ENCODE measurements around the gene SEMA5B. TPM values are rescaled to one million over a fixed set of nuclear protein-coding genes. Genes with fewer than 3 reads are reported as not detected.

The SEMA5B gene
- polyA plus RNA-seq, 1 donor from 2014 or later = 7.0 TPM

DNA sequence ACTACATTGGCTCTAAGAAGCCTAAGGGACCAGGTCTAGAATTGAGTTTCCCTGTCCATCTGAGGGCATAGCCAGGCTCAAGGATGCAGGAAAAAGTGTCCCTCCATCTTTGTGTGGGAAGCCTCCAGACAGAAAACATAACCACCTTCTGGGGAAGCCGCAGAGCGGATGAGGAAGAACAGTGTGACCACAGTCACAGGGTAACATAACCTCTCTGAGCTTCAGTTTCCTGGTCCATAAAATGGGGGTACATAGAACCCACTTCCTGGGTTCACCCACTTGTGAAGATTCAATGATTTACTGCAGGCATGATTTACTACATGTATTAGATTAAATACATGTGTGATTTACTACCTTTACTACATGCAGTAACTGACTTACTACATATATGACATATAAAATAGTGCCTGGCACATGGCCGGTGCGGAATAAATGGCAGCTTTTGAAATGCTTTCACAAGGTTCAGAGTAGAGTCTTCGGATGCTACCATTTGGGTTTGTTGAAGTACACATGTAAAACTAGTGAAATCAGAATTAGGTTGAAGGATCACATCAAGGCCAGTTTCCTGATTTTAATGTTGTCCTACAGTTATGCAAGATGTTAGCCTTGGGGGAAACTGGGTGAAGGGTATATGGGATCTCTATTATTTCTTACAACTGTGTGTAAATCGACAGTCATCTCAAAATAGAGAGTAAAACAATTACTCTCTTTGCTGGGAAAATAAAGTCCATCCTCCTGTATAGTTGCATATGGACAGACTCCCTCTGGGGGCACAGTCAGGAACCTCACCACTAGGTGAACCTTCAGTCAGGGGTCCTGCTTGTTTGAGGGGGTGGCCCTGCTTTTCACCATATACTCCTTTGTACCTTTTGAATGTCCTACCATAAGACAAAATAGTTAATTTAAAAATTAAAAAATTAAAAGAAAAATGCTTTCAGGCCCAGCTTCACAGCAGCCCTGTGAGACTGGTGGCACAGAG, 86.0 kb downstream of the SEMA5B start:
- Histone ChIP-seq H3F3A (ENCODE audit: insufficient read depth, low read length, poor library complexity, severe bottlenecking) (no peaks in the 10 kb centered on the region), H3K79me2 (replicated peaks; ENCODE audit: insufficient read depth, low read length) (no peaks in the 10 kb centered on the region), H3K4me2 (ENCODE audit: low read length) (no peak overlapping the region), H3K36me3 (ENCODE audit: insufficient read depth, low read length) (no peaks in the 10 kb centered on the region), H3K9ac (ENCODE audit: low read length) (no peak overlapping the region), H2AFZ (ENCODE audit: low read depth, low read length) (no peak overlapping the region), H3K9me2 (ENCODE audit: insufficient read depth, low read length) (no peaks in the 10 kb centered on the region), H3K27me3 (ENCODE audit: insufficient read depth, low read depth, low read length) (no peaks in the 10 kb centered on the region), H4K20me1 (ENCODE audit: insufficient read depth) (no peaks in the 10 kb centered on the region), H3K27ac (ENCODE audit: low read length) (no peak overlapping the region), H3K9me3 (ENCODE audit: low read length) (no peaks in the 10 kb centered on the region), H3K4me3 (ENCODE audit: low read length) (no peak overlapping the region)
- TF ChIP-seq RAD21 (conservative IDR thresholded peaks at IDR 0.05) = no peak
- TF ChIP-seq, protein P1, sequence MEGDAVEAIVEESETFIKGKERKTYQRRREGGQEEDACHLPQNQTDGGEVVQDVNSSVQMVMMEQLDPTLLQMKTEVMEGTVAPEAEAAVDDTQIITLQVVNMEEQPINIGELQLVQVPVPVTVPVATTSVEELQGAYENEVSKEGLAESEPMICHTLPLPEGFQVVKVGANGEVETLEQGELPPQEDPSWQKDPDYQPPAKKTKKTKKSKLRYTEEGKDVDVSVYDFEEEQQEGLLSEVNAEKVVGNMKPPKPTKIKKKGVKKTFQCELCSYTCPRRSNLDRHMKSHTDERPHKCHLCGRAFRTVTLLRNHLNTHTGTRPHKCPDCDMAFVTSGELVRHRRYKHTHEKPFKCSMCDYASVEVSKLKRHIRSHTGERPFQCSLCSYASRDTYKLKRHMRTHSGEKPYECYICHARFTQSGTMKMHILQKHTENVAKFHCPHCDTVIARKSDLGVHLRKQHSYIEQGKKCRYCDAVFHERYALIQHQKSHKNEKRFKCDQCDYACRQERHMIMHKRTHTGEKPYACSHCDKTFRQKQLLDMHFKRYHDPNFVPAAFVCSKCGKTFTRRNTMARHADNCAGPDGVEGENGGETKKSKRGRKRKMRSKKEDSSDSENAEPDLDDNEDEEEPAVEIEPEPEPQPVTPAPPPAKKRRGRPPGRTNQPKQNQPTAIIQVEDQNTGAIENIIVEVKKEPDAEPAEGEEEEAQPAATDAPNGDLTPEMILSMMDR (IDR thresholded peaks at IDR 0.05; ENCODE audit: poor library complexity, severe bottlenecking) = no peak
- TF ChIP-seq, protein P2, sequence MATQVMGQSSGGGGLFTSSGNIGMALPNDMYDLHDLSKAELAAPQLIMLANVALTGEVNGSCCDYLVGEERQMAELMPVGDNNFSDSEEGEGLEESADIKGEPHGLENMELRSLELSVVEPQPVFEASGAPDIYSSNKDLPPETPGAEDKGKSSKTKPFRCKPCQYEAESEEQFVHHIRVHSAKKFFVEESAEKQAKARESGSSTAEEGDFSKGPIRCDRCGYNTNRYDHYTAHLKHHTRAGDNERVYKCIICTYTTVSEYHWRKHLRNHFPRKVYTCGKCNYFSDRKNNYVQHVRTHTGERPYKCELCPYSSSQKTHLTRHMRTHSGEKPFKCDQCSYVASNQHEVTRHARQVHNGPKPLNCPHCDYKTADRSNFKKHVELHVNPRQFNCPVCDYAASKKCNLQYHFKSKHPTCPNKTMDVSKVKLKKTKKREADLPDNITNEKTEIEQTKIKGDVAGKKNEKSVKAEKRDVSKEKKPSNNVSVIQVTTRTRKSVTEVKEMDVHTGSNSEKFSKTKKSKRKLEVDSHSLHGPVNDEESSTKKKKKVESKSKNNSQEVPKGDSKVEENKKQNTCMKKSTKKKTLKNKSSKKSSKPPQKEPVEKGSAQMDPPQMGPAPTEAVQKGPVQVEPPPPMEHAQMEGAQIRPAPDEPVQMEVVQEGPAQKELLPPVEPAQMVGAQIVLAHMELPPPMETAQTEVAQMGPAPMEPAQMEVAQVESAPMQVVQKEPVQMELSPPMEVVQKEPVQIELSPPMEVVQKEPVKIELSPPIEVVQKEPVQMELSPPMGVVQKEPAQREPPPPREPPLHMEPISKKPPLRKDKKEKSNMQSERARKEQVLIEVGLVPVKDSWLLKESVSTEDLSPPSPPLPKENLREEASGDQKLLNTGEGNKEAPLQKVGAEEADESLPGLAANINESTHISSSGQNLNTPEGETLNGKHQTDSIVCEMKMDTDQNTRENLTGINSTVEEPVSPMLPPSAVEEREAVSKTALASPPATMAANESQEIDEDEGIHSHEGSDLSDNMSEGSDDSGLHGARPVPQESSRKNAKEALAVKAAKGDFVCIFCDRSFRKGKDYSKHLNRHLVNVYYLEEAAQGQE (IDR thresholded peaks at IDR 0.05; ENCODE audit: borderline replicate concordance) = no peak
- no peak for TF ChIP-seq SMC3 (conservative IDR thresholded peaks at IDR 0.05; ENCODE audit: poor library complexity)
- no peak for TF ChIP-seq EP300 (conservative IDR thresholded peaks at IDR 0.05; ENCODE audit: poor library complexity, severe bottlenecking)
- no peak for TF ChIP-seq TAF1 (IDR thresholded peaks at IDR 0.05; ENCODE audit: low read depth)
- TF ChIP-seq MXI1 (conservative IDR thresholded peaks at IDR 0.05; ENCODE audit: poor library complexity, severe bottlenecking) = no peak
- TF ChIP-seq EZH2 (IDR thresholded peaks at IDR 0.05; ENCODE audit: borderline replicate concordance, insufficient read depth, low read length, poor library complexity, severe bottlenecking) = no peak
- TF ChIP-seq POLR2AphosphoS5 (IDR thresholded peaks at IDR 0.05) = no peak

DNA sequence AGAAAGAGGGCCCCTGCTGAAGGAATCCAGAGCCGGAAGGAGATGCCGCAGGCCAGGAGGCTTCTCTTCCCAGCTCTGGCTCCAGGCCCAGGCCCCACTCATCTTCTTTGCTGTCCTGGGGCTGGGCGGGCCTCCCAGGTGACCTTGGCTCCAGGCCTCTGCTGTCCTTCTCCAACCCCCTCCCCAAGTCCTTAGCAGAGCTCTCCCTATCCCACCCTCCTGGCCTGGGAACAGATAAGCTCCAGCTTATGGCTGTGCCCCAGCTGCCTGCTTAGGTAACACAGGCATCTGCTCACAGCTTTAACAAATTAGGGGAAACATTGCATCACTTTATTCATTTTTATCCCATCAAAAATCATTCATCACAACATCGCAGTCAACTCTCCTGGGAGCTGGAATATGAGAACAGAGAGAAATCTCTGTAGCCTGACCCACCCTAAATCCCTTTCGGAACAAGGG, 86.9 kb downstream of the SEMA5B start:
- Histone ChIP-seq H3K4me2 (ENCODE audit: low read length) (no peak overlapping the region), H3K79me2 (replicated peaks; ENCODE audit: insufficient read depth, low read length) (no peaks in the 10 kb centered on the region), H3F3A (ENCODE audit: insufficient read depth, low read length, poor library complexity, severe bottlenecking) (no peaks in the 10 kb centered on the region), H3K4me3 (ENCODE audit: low read length) (no peak overlapping the region), H3K27me3 (ENCODE audit: insufficient read depth, low read depth, low read length) (no peaks in the 10 kb centered on the region), H3K9ac (ENCODE audit: low read length) (no peak overlapping the region), H3K9me2 (ENCODE audit: insufficient read depth, low read length) (no peaks in the 10 kb centered on the region), H3K36me3 (ENCODE audit: insufficient read depth, low read length) (no peaks in the 10 kb centered on the region), H3K9me3 (ENCODE audit: low read length) (no peaks in the 10 kb centered on the region), H2AFZ (ENCODE audit: low read depth, low read length) (no peak overlapping the region), H3K27ac (ENCODE audit: low read length) (no peak overlapping the region), H4K20me1 (ENCODE audit: insufficient read depth) (no peaks in the 10 kb centered on the region)
- TF ChIP-seq, protein P2 (IDR thresholded peaks at IDR 0.05; ENCODE audit: borderline replicate concordance) = no peak
- no peak for TF ChIP-seq RAD21 (conservative IDR thresholded peaks at IDR 0.05)
- no peak for TF ChIP-seq EZH2 (IDR thresholded peaks at IDR 0.05; ENCODE audit: borderline replicate concordance, insufficient read depth, low read length, poor library complexity, severe bottlenecking)
